GM10266 (cell line): Measurements from ENCODE around the gene PSMB3.

ENCODE experiments used
- DNase-seq: peaks from one replicate; pipeline ENCODE4 v3.0.0; 2012; ENCODE audit errors: extremely low spot score
- CTCF ChIP-seq: IDR thresholded peaks from 2 replicates; pipeline ENCODE4 v1.5.1; 2012; ENCODE audit warnings: mild to moderate bottlenecking, low read depth; ENCODE audit not compliant: control insufficient read depth, insufficient read depth; ENCODE audit errors: missing control alignments

PSMB3 gene

DNA sequence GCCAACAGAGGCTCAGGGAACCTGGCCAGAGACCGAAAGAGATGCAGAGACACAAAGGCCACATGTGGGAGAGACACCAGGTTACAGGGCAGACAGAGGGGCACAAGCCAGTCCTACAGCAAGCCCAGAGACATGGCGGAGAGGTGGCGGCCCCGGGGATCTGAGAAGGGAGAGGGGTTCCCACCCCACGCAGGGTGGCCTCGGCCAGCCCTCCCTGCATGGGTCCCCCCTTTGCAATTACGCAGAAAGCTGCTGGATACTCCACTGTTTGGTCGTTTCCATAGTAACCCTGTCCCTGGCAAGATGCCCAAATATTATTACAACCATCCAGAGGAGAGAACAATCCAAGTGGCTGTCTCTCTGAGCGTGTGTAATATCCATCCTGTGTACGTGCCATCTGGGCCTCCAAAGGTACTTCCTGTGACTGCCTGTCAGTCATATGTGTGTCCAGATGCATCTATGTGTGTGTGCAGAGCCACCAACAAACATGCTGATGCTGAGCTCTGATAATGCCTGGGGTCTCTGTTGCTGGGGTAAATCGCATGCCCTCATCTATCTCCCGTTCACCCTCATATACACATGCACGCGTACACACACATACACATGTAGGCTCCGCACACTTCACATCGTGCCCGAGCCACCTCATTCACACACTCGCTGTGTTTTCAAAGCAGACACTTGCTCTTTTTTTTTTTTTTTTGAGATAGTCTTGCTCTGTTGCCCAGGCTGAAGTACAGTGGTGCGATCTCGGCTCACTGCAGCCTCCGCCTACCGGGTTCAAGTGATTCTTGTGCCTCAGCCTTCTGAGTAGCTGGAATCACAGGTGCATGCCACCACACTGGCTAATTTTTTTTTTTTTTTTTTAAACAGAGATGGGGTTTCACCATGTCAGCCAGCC, 9.9 kb upstream of the PSMB3 start:
- no peak for TF ChIP-seq CTCF
- peak; percentile 16 for DNase-seq

DNA sequence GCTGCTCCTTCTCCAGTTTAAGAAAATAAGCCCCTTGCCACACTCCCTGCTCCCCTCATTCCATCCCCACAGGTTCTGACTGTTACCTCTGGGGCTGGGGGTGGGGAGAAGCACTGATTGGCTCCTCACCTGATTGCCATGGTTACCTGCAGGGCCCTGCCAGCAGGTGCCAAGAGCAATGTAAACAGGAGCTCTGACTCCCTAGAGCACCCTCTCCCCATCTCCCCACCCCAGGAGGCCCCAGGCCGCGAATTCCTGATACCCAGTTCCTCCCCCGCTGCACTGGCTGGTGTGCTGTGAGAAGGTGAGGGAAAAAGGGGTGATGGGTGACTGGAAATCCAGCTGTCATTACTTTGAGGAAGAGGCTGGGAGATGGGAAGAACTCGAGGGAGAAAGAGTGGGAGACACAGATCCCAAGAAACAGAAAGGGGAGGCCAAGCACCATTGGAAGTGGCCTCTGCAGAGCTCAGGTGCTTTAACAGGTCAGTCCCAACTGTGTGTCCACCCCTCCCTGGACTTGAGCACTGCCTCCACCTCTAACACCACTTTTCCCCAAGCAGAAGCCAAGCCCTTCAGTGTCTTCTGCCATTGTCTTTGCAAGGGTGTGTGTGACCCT, 8.9 kb upstream of the PSMB3 start:
- DNase-seq, result no peak
- no peak for TF ChIP-seq CTCF

- TF ChIP-seq CTCF, result no peak
- no peak for DNase-seq
Observed at GRCh38 chr17:38745545-38745944, 7.0 kb upstream of the PSMB3 start.

DNA sequence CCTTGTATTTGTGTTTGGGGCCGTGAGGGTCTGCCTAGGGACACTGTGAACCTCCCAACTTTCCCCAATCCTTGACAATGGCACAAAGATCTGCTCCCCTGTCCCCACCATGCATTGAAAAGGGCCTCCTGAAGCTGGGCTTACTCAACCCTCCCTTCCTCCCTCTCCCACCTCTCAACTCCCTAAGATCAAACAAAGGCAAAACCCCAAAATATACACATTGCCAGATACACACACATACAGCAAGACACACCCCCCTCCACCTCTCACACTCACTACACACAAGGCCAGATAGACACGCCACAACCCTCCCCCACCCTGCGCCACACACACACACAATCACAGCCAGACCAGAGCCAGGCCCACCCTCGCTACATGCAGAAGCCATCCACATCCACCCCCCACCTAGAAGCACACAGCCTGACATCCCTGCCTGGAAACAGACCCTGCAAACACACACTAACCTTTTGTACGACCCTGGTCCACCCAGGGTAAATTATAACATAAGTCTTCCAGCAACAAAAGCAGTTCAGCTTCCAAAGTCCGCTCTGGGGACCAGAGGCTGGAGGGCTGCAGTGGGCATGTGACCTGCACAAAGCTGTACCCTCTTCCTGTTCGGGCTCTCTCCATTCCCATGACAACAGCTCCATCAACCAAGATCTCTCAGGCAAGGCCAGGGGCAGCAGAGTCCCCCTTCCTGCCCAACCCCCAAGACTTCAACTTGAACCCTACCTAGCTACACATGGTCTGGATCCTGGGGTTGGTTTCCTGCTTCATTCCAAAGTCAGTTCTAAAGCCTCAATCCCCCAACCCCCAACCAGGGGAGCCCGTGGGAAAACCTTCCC, 6.3 kb upstream of the PSMB3 start:
- TF ChIP-seq CTCF, result no peak
- DNase-seq, result no peak

DNA sequence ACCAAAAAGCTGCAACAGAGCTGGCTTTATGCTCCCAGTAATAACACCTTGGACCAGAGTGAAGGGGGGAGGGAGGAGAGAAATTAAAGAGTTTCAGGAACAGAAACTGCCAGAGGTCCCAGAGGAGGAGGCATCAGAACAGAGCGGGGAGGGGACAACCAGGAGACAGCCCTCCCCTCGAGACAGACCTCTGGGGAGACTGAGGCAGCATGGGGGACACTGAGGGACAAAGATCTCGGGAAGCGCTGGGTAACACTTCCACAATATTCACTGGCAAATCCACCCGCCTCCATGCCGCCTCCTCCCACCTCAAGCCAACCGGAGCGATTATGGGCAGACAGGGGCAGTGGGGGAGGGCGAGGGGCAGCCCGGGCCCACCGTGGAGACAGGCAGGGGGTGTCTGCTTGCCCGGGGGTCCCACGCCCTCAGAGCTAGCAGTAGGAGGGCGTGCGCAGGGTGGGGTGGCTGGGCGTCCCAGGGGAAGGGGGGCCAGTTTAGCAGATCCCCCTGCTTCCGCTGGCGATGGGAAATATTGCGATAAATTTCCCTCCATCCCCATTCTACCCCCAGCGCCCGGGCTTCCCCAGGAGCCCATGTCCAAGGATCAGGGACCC, 5.6 kb upstream of the PSMB3 start:
- no peak for TF ChIP-seq CTCF
- no peak for DNase-seq

GRCh38 chr17:38747463-38748148, 4.9 kb upstream of the PSMB3 start:
- peak; percentile 40 for TF ChIP-seq CTCF
- peak; percentile 70 for DNase-seq
